Measurements from ENCODE around the gene FAM174B. TPM values are rescaled to one million over a fixed set of nuclear protein-coding genes. Genes with fewer than 3 reads are reported as not detected.

The FAM174B gene
- total and polyA plus RNA-seq, 9 donors: 2.5 to 31.5 (median 15.4) TPM

DNA sequence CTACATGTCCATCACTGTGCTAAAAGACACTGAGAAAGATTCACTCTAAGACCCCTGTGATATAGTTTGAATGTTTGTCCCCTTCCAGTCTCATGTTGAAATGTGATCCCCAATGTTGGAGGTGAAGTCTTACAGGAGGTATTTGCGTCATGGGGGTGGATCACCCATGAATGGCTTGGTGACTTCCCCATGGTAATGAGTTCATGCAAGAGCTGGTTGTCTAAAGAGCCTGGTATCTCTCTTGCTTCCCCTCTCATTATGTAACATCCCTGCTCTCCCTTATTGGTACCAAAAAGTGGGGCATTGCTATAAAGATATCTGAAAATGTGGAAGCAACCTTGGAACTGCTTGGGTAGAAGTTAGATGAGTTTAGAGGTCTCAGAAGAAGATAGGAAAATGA, 32.2 kb upstream of the FAM174B start:
- Histone ChIP-seq H3K4me3 (no peak overlapping the region), H3K36me3 (no peaks in the 10 kb centered on the region), H3K9me3 (no peaks in the 10 kb centered on the region), H3K27me3 (no peaks in the 10 kb centered on the region), H3K4me1 (ENCODE audit: insufficient read depth) (no peaks in the 10 kb centered on the region), H3K27ac (no peak overlapping the region)
- intact Hi-C loops (cut with DNase I): loop anchor here in 2 of 4 donors (5.0 to 10.0 kb wide), 2 partner anchors 163 to 165 kb away; no protein-coding TSS in a partner anchor
- no peak for DNase-seq
- 94 to 100% (median 97%) methylated on average over 1 of the region's 1 CpG for WGBS, 3 donors
- TF ChIP-seq POLR2A (IDR thresholded peaks at IDR 0.05): no peak
- TF ChIP-seq, protein P1, sequence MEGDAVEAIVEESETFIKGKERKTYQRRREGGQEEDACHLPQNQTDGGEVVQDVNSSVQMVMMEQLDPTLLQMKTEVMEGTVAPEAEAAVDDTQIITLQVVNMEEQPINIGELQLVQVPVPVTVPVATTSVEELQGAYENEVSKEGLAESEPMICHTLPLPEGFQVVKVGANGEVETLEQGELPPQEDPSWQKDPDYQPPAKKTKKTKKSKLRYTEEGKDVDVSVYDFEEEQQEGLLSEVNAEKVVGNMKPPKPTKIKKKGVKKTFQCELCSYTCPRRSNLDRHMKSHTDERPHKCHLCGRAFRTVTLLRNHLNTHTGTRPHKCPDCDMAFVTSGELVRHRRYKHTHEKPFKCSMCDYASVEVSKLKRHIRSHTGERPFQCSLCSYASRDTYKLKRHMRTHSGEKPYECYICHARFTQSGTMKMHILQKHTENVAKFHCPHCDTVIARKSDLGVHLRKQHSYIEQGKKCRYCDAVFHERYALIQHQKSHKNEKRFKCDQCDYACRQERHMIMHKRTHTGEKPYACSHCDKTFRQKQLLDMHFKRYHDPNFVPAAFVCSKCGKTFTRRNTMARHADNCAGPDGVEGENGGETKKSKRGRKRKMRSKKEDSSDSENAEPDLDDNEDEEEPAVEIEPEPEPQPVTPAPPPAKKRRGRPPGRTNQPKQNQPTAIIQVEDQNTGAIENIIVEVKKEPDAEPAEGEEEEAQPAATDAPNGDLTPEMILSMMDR (IDR thresholded peaks at IDR 0.05): no peak

DNA sequence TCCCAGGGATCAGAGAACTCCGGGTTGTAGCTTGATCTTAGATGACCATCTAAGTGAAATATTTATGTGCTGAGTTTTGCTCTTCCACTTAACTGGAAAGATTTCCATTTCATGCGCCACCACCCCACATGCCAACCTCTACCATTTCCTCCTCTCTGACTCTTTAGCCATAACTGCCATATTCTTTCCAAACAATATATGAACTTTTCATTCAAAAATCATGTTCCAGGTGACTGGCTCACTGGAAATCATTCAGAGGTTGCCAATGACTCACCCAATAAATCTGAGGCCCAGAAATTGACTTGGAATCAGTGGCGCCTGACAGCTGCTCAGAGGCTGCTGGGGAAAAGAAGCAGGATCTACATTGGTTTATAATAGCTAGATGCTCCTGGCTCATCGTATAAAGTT, 31.6 kb upstream of the FAM174B start:
- no peak for DNase-seq
- TF ChIP-seq EP300 (IDR thresholded peaks at IDR 0.05) (no peak), POLR2A (IDR thresholded peaks at IDR 0.05) (no peak)
- TF ChIP-seq, protein P1 (IDR thresholded peaks at IDR 0.05): no peak
- intact Hi-C loops (cut with DNase I): loop anchor here in 2 of 4 donors (5.0 to 10.0 kb wide), 2 partner anchors 162 to 165 kb away; no protein-coding TSS in a partner anchor
- Histone ChIP-seq H3K27me3 (no peaks in the 10 kb centered on the region), H3K36me3 (no peaks in the 10 kb centered on the region), H3K4me1 (ENCODE audit: insufficient read depth) (no peaks in the 10 kb centered on the region), H3K4me3 (no peak overlapping the region), H3K9me3 (no peaks in the 10 kb centered on the region), H3K27ac (no peak overlapping the region)
- 91 to 95% (median 93%) methylated on average over 4 of the region's 4 CpGs for WGBS, 3 donors

DNA sequence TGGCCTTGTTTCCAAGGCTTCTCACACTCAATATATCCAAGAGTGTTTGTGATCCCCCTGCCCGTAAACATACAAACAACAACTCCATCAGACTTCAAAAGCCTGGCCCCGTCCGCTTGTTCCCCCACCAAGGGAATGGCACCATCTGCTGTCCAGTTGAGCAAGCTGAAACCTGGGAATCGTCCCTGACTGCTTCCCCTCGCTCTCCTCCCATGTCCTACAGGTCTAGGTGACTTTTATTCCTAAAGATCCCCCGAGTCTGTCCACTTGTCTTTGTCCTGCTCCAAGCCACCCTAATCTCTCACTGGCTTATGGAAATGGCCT, 27.9 kb upstream of the FAM174B start:
- intact Hi-C loops (cut with DNase I): loop anchor here in 3 of 4 donors (5.0 to 10.0 kb wide), 2 partner anchors 159 to 161 kb away; no protein-coding TSS in a partner anchor
- Histone ChIP-seq H3K9me3 (no peaks in the 10 kb centered on the region), H3K4me3 (no peak overlapping the region), H3K36me3 (no peaks in the 10 kb centered on the region), H3K27ac (no peak overlapping the region), H3K4me1 (ENCODE audit: insufficient read depth) (no peaks in the 10 kb centered on the region), H3K27me3 (no peaks in the 10 kb centered on the region)
- peak; percentile 22 for TF ChIP-seq POLR2A (IDR thresholded peaks at IDR 0.05)
- TF ChIP-seq, protein P1 (IDR thresholded peaks at IDR 0.05): peak; percentile 19 to 77 (median 53)
- no peak for TF ChIP-seq EP300 (IDR thresholded peaks at IDR 0.05)
- DNase-seq: peak in 4 of 5 donors; percentile 42 to 75 (median 58)
- 46 to 81% (median 62%) methylated on average over 6 of the region's 6 CpGs for WGBS, 3 donors

DNA sequence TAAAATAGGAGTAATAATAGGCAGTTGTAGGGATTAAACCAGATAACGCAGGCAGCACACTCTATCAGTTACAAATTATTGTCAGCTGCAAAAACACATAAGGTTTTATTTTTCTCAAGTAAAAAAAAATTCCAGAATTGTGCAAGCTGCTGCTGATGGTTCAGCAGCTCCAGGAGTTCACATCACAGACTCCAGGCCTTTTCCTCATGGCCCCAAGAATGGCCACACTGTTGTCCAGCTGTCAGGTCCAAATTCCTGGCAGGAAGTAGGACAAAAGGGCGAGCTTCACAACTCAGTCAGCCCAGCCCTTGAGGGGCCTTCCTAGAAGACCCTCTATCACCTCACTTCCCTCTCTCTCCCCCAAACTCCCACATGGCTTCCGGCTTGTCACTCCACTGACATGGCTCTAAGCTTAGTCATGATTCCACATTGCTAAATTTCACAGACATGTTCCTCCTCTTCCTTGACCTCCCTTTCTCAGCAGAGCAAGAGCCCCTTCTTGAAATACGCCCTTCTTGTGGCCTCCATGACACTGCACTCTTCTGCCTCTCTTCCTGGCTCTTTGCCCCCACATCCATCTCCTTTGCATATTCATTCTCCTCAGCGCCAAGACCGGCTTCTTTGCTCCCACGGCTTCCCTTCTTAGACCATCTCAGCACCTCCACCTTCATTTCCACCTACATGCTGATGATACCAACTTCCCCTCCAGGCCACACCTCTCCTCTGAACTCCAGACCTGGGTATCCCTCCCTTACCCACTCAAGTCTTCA, 27.4 kb upstream of the FAM174B start:
- intact Hi-C loops (cut with DNase I): loop anchor here in 3 of 4 donors (5.0 to 10.0 kb wide), 2 partner anchors 158 to 161 kb away; no protein-coding TSS in a partner anchor

More for the DNA sequence above, 27.4 kb upstream of the FAM174B start:
- DNase-seq: no peak
- 77 to 84% (median 78%) methylated on average over 7 of the region's 7 CpGs for WGBS, 3 donors
- Histone ChIP-seq H3K27me3 (no peaks in the 10 kb centered on the region), H3K36me3 (no peaks in the 10 kb centered on the region), H3K4me1 (ENCODE audit: insufficient read depth) (no peaks in the 10 kb centered on the region), H3K4me3 (no peak overlapping the region), H3K27ac (no peak overlapping the region), H3K9me3 (no peaks in the 10 kb centered on the region)
- TF ChIP-seq POLR2A (IDR thresholded peaks at IDR 0.05): no peak
- TF ChIP-seq, protein P1 (IDR thresholded peaks at IDR 0.05): no peak
- no peak for TF ChIP-seq EP300 (IDR thresholded peaks at IDR 0.05)

Measured in ovary (tissue), 9 donors.